Spinal cord (tissue), 10 donors: Measurements from ENCODE around the gene ENSA. TPM values are rescaled to one million over a fixed set of nuclear protein-coding genes. Genes with fewer than 3 reads are reported as not detected.
"Not testable (repeated sequence)": the region's sequence is repeated elsewhere in the genome, so short reads cannot be mapped to it uniquely, and the experiment has no call there.

Source experiments
- DNase-seq, 6 donors: peaks; one replicate each; pipeline versions ENCODE4 v3.0.0 to v3.0.0-alpha.2; 2013 to 2015; ENCODE audit warnings: low spot score in 6 of 6, low read depth in 4 of 6
- H3K27ac ChIP-seq: one replicate; pipeline ENCODE4 v1.5.1; 2013; ENCODE audit warnings: low read depth, low read length, control low read depth
- H3K27me3 ChIP-seq: one replicate; pipeline ENCODE4 v1.6.1; 2013; ENCODE audit warnings: low read length; ENCODE audit not compliant: control insufficient read depth, insufficient read depth
- H3K36me3 ChIP-seq: one replicate; pipeline ENCODE4 v1.6.1; 2013; ENCODE audit warnings: low read length; ENCODE audit not compliant: control insufficient read depth, insufficient read depth
- H3K4me1 ChIP-seq: one replicate; pipeline ENCODE4 v1.6.1; 2013; ENCODE audit warnings: low read length; ENCODE audit not compliant: control insufficient read depth, insufficient read depth
- H3K4me3 ChIP-seq: one replicate; pipeline ENCODE4 v1.5.1; 2013; ENCODE audit warnings: low read depth, low read length, control low read depth
- H3K9me3 ChIP-seq: one replicate; pipeline ENCODE4 v1.6.1; 2013; ENCODE audit warnings: low read length; ENCODE audit not compliant: control insufficient read depth, insufficient read depth
- WGBS: methylation state at CpG from one replicate; pipeline ENCODE4 v1.1.5; 2013; ENCODE audit warnings: missing lambda C conversion rate; ENCODE audit not compliant: insufficient coverage; 5-methylcytosine and 5-hydroxymethylcytosine counted together
- polyA plus RNA-seq, 2 donors: library from polyadenylated mRNA; unstranded; fragments of 120-200 nt; gene quantifications; one replicate each; pipeline ENCODE4 v1.2.1, GENCODE V29; 2013; ENCODE audit not compliant: insufficient read length in 2 of 2
- total RNA-seq, 2 donors: library from RNA; depleted of rRNA in 1 of 2; stranded (reverse); fragments of 120-200 nt in 1 of 2; fragments of >200 nt in 1 of 2; gene quantifications; one replicate each; pipeline versions ENCODE4 v1.2.3 to v1.2.4, GENCODE V29; 2013 to 2014
- donor health status: healthy.

The ENSA gene
- total and polyA plus RNA-seq, 4 donors = 120 to 212 (median 163) TPM

- 0% methylated on average over 8 of the region's 11 CpGs for WGBS
- Histone ChIP-seq H3K9me3 (no peaks in the 10 kb centered on the region), H3K4me1 (peaks cover 12% of the 10 kb centered on the region), H3K27ac (peak overlapping the region; percentile 99), H3K4me3 (peak overlapping the region; percentile 93), H3K27me3 (no peaks in the 10 kb centered on the region), H3K36me3 (peaks cover 12% of the 10 kb centered on the region)
- DNase-seq = peak in 2 of 6 donors; percentile 59 to 70
Observed at GRCh38 chr1:150577557-150578271, 51.7 kb downstream of the ENSA start.

DNA sequence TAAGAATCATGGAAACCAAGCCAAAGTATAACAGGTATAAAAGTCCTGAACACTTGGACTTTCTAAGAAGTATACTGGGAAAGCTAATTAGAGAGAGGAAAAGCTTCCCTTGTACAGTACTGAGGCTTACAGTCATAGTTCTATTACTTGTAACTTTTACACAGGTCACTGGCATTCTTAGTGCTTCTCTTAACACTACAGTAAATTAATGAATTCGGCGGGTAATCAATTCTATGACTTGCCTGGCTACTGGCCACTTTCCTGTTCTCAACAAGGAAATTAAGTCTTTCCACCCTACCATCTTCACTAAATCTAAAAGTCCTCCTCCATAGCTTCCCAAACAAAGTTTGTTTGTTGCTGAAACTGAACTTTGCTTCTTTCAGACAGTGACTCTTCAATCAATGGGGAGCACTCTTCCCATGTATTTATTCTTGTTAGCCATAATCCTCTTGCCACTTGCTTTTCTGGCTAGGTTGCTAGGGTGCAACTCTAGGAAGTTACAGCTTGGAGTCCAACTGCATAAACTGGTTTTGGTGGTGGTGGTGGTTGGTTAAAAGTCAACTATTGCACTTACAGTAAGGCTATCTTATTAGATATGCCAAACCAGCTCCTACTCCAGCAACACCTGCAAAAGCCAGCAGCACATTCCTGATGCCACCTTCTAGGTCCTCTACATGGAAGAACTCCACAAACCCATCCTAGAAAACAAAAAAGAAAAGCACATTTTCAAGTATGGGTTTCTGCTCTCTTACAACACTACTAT, 52.4 kb downstream of the ENSA start:
- Histone ChIP-seq H3K27ac (peak overlapping the region; percentile 99), H3K4me1 (peaks cover 12% of the 10 kb centered on the region), H3K27me3 (no peaks in the 10 kb centered on the region), H3K9me3 (no peaks in the 10 kb centered on the region), H3K36me3 (peaks cover 17% of the 10 kb centered on the region), H3K4me3 (peak overlapping the region; percentile 93)
- DNase-seq = no peak
- WGBS = 18% methylated on average over 2 of the region's 2 CpGs

GRCh38 chr1:150576367-150576711, 53.1 kb downstream of the ENSA start:
- no peak for DNase-seq
- Histone ChIP-seq H3K27me3 (no peaks in the 10 kb centered on the region), H3K9me3 (no peaks in the 10 kb centered on the region), H3K36me3 (peaks cover 23% of the 10 kb centered on the region), H3K27ac (peak overlapping the region; percentile 99), H3K4me1 (peaks cover 12% of the 10 kb centered on the region), H3K4me3 (peak overlapping the region; percentile 93)
- no CpG with 5 or more reads among the region's 4 CpGs for WGBS

- Histone ChIP-seq H3K36me3 (peaks cover 28% of the 10 kb centered on the region), H3K27ac (no peak overlapping the region), H3K27me3 (no peaks in the 10 kb centered on the region), H3K4me1 (peaks cover 12% of the 10 kb centered on the region), H3K4me3 (peak overlapping the region; percentile 93), H3K9me3 (no peaks in the 10 kb centered on the region)
- WGBS = 57% methylated on average over 1 of the region's 1 CpG
- DNase-seq = no peak
Observed at GRCh38 chr1:150575518-150576366, 53.7 kb downstream of the ENSA start.

- no peak overlapping the region for H3K27ac ChIP-seq
- no CpG with 5 or more reads among the region's 4 CpGs for WGBS
- H3K9me3 ChIP-seq = no peaks in the 10 kb centered on the region
- H3K4me3 ChIP-seq = no peak overlapping the region
- no peaks in the 10 kb centered on the region for H3K27me3 ChIP-seq
- H3K4me1 ChIP-seq = peaks cover 6% of the 10 kb centered on the region
- peaks cover 32% of the 10 kb centered on the region for H3K36me3 ChIP-seq
- no peak for DNase-seq
Observed at GRCh38 chr1:150575072-150575489, 54.3 kb downstream of the ENSA start.

DNA sequence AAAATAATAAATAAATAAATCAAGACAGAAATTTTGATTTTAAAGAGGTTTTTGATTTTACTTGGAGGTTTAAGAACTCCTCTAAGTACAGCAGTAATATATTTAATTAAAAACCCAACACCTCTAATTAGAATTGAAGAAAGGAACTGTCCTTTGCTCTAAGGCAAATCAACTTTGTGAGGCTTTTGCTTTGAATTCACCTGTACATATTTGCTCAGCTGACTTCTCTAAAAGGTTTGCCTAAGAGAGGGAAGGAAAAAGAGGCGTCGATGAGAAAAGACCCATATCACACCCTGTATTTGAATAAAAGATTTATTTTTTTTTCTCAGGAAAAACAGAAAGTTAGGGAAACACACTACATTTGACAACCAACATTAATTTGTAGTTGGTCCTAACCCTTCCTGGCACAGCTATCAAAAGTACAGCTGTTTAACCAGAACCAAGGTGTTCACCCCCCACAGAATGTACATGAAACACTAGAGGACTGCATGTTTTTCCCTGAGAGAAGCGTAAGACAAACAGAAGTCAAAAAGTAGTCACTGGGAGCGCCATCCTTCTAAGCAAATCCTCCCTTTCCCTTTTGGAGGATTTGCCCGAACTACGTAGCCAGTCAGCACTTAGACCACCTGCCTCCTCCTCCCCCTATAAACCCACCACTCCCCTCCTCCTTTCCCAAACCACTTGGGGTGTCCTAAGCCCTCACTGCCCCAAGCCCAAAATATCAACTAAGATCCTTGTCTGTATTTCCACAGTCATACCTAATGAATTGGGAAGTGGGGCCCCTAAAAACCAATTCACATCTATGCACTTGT, 54.9 kb downstream of the ENSA start:
- WGBS = 64% methylated on average over 4 of the region's 6 CpGs
- H3K4me3 ChIP-seq = no peak overlapping the region

GRCh38 chr1:150573648-150574071, 55.8 kb downstream of the ENSA start:
- not testable (repeated sequence) for H3K27ac ChIP-seq, H3K4me3 ChIP-seq, H3K27me3 ChIP-seq, DNase-seq, H3K9me3 ChIP-seq
- Histone ChIP-seq H3K4me1 (peaks cover 18% of the 10 kb centered on the region), H3K36me3 (peaks cover 36% of the 10 kb centered on the region)
- 100% methylated on average over 2 of the region's 13 CpGs for WGBS

More for the DNA sequence above, 54.9 kb downstream of the ENSA start:
- H3K36me3 ChIP-seq = peaks cover 36% of the 10 kb centered on the region
- no peaks in the 10 kb centered on the region for H3K9me3 ChIP-seq
- no peak for DNase-seq
- H3K4me1 ChIP-seq = peaks cover 10% of the 10 kb centered on the region
- H3K27ac ChIP-seq = no peak overlapping the region
- H3K27me3 ChIP-seq = no peaks in the 10 kb centered on the region

GRCh38 chr1:150572918-150573647, 56.3 kb downstream of the ENSA start:
- 56% methylated on average over 2 of the region's 4 CpGs for WGBS
- H3K36me3 ChIP-seq = peaks cover 36% of the 10 kb centered on the region
- peaks cover 22% of the 10 kb centered on the region for H3K4me1 ChIP-seq
- DNase-seq = no peak
- H3K27ac ChIP-seq = no peak overlapping the region
- no peak overlapping the region for H3K4me3 ChIP-seq
- H3K27me3 ChIP-seq = no peaks in the 10 kb centered on the region
- no peaks in the 10 kb centered on the region for H3K9me3 ChIP-seq
